Measurements from ENCODE around the gene ALG14. TPM values are rescaled to one million over a fixed set of nuclear protein-coding genes. Genes with fewer than 3 reads are reported as not detected.

The ALG14 gene
- total and polyA plus RNA-seq, 10 of the 15 experiments (the other 5 are each of a cell fraction or from before 2014, with no cell fraction given): 2.6 to 19.2 (median 7.5) TPM

GRCh38 chr1:95013950-95014574 lies 58.7 kb downstream of the ALG14 start (continued):
- TF ChIP-seq CREM (IDR thresholded peaks at IDR 0.05; ENCODE audit: low read depth) (no peak), HDGF (IDR thresholded peaks at IDR 0.05) (no peak), SREBF2 (IDR thresholded peaks at IDR 0.05; ENCODE audit: low read length) (no peak)

- H3K27me3 ChIP-seq (replicated peaks in 1 of 2; ENCODE audit: control insufficient read depth in 2 of 2, insufficient read depth in 2 of 2, low read length in 1 of 2): no peaks in the 10 kb centered on the region
- H2AFZ ChIP-seq (ENCODE audit: control insufficient read depth, low read depth, low read length): no peak overlapping the region
- H3K9ac ChIP-seq (ENCODE audit: control insufficient read depth, insufficient read depth, low read length): no peak overlapping the region
- 59% methylated on average over 3 of the region's 3 CpGs for WGBS (ENCODE audit: insufficient coverage, insufficient replicate concordance, low lambda C conversion rate, missing lambda C conversion rate)
- intact Hi-C loops (cut with micrococcal nuclease; ENCODE audit: unreplicated experiment) (no loop called here), in situ Hi-C loops (cut with MboI) (no loop called here)
- no TSS peak for BruUV-seq (replicated peaks)
- no peaks in the 10 kb centered on the region for H3K4me1 ChIP-seq (ENCODE audit: control insufficient read depth, insufficient read depth, low read length)
- H3K4me2 ChIP-seq (ENCODE audit: control insufficient read depth, insufficient read depth): no peak overlapping the region
- ATAC-seq: no peak
- ChIA-PET POLR2A (no interaction called here), RAD21 (ENCODE audit: unreplicated experiment) (no interaction called here), SMC1A (ENCODE audit: uncharacterized antibody, unreplicated experiment) (no interaction called here), CTCF (interaction anchor here (1.1 kb wide), 1 partner anchor 158 kb away, joined by 4 read pairs; no protein-coding TSS in a partner anchor)
- FAIRE-seq: no peak
- H3K36me3 ChIP-seq (ENCODE audit: control insufficient read depth in 2 of 2, insufficient read depth in 2 of 2, low read length in 1 of 2): no peaks in the 10 kb centered on the region
- H3K4me3 ChIP-seq: no peak overlapping the region
- H3K27ac ChIP-seq (ENCODE audit: control insufficient read depth, insufficient read depth): no peak overlapping the region
- TF ChIP-seq KLF5 (IDR thresholded peaks at IDR 0.05; ENCODE audit: partially characterized antibody) (no peak), IRF5 (IDR thresholded peaks at IDR 0.05; ENCODE audit: borderline replicate concordance) (no peak), CHD2 (IDR thresholded peaks at IDR 0.05; ENCODE audit: borderline replicate concordance, low read depth, low read length) (no peak), IRF4 (IDR thresholded peaks at IDR 0.05; ENCODE audit: low read depth, low read length) (no peak), MTA2 (IDR thresholded peaks at IDR 0.05; ENCODE audit: low read depth) (no peak), RELB (IDR thresholded peaks at IDR 0.05; ENCODE audit: low read depth) (no peak)
- no peaks in the 10 kb centered on the region for H4K20me1 ChIP-seq (ENCODE audit: control insufficient read depth, insufficient read depth)
- H3K79me2 ChIP-seq (ENCODE audit: control insufficient read depth, insufficient read depth, low read length): no peaks in the 10 kb centered on the region
- H3K9me3 ChIP-seq (replicated peaks; ENCODE audit: control insufficient read depth, insufficient read depth, low read length): no peaks in the 10 kb centered on the region
- DNase-seq (ENCODE audit: low read depth, low spot score): no peak
Observed at GRCh38 chr1:95012389-95012788, 60.4 kb downstream of the ALG14 start.
